Measurements from ENCODE around the gene MDFIC.
"Not testable (repeated sequence)": the region's sequence is repeated elsewhere in the genome, so short reads cannot be mapped to it uniquely, and the experiment has no call there.

Gene MDFIC, protein sequence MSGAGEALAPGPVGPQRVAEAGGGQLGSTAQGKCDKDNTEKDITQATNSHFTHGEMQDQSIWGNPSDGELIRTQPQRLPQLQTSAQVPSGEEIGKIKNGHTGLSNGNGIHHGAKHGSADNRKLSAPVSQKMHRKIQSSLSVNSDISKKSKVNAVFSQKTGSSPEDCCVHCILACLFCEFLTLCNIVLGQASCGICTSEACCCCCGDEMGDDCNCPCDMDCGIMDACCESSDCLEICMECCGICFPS

DNA sequence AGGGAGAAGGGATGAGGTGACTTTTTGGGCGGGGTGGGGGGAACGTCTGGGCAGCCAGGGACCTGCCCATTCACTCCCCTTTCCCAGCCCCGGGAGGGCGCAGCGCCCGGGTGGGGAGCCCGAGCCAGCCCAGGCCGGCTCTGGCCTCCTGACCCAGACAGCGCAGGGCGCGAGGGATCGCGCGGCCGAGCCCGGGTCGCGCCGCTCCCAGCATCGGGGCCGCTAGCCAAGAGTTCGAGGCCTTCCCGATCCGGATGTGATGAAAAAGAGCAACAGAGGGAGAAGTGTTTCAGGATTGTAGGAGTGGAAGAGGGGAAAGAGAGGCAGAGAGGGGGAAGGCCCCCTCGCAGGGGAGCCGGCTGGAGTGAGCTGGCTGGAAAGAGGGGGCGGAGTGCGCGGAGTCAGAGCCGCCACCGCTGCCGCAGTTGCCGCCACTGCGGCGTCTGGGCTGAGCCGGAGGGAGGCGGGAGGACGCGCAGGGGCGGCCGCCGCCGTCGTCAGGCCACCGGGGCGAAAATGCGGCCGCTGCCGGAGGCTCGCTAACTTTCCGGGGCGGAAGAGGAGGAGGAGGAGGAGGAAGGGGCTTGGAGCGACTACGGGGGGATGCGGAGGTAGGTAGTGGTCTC lies at the start of gene MDFIC:
TSS of gene MDFIC (plus strand) at position 69 of the 626 bp plus-strand sequence. CDS start 940 bp downstream, outside the sequence.
- peak; percentile 53 to 57 for DNase-seq

DNA sequence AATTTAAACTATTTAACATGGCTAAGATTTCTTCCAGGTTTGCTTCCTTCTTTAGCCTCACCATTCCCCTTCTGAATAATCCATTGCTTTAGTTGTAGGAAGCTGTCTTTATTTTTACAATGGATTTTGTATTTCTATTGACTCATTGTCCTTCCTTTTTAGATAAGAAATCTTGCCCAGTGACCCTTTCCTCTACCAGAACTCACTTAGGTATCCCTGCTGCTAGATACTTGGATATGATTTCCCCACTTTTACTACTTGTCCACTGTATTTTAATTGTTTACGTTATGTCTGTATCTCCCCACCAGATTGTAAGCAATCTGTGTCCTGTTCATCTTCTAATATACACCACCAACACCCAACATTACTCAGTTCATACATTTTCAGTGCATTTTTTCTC lies 47.7 kb upstream of the MDFIC start:
- DNase-seq: no peak

DNA sequence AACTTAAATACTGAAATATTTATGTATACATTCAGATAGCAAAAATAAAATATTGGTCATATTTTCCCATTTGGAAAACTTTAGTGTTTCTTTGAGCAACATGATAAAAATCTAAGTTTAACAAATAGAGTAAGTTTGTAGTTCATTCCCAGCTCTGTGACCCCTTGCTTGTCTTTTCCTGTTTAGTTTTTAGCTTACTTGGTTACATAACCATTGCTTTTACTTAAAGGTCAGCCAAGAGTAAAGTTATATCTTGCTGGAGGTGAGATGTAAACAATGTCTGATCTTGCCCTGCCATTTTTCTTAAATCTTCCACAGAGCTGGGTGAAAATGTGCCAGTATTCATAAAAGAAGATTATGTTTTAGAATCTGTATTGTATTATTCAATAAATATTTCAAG lies 46.7 kb upstream of the MDFIC start:
- DNase-seq: no peak

DNA sequence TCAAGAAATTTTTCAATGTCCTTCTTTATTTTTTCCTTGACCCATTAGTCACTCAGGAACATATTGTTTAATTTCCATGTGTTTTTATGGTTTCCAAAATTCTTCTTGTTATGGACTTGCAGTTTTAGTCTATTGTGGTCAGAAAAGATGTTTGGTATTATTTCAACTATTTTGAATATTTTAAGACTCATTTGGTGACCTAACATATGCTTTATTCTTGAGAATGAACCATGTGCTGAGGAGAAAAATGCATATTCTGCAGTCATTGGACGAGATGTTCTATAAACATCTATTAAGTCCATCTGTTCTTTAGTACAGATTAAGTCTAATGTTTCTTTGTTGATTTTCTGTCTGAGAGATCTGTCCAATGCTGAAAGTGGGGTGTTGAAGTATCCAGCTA lies 42.3 kb upstream of the MDFIC start:
- no peak for DNase-seq

DNA sequence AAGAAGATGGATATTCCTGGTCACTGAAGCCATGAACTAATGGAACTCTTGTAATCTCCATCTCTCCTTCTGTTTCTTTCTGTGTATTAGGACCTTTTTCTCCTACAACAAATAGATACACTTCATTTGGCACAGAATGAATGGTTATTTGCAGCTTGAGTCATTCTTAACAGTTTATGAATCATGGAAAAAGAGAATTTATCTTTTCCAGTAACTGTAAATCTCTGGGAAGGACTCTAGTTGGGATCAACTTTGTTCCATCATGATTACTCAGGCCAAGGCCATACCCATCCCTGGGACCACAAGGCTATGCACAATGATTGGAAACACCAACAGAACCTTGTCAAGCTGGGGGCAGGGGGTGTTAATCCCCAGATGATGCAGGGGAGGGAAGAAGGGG lies 36.1 kb upstream of the MDFIC start:
- DNase-seq: no peak

DNA sequence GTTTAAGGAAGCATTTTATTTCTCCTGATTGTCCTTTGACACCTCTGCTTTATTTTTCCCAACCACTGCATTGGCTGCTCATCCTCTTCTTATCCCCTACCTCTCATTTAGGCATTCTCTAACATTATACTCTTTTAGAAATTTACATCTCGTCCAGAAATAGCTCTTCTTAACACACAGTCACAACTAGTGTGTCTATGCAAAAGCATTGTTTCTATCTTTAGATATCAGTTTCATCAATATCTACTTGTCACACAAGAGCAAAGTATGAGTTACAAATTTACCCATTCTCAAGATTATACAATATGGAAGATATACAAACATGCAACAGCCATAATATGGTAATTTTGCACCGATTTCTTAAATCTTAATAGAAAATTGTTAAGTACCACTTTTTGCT lies 35.7 kb upstream of the MDFIC start:
- no peak for DNase-seq

DNA sequence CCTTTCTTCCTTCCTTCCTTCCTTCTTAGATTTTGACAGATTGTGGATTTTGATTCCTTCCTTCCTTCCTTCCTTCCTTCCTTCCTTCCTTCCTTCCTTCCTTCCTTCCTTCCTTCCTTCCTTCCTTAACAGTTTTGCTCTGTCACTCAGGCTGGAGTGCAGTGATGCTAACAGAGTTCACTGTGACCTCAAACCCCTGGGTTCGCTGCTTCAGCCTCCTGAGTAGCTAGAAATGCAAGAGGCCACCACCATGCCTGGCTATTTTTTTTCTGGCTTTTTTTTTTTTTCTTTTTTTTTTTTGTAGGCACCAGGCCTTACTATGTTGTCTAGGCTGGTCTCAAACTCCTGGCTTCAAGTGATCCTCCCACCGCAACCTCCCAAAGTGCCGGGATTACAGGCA lies 32.8 kb upstream of the MDFIC start:
- DNase-seq: not testable (repeated sequence)

DNA sequence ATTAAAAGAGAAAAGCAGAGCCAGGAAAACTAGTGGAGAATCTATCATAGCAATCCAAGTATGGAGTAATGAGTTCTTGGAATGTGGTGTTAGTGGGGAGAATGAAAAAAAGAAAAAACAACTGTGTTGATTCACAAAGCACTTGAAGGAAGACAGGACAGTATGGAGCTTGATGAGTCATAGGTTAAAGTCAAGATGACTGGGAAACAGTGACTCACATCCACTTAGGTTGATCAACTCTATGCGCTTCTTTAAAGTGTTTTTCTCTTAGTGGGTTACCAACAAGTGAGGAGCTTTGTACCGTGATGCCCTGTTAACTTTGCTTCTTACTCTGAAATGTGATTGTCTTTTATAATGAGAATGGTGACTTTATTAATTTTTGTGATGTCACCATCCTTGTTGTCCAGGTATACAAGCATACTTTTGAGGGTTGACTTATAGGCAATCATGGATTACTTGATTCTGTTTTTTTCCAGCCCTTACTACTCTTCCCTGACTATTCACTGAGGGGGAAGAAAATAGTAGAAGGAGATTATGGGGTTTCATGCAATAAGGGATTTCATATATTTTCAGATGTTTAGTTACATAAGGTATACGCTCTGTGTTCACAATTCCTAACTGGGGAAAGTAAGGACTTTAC lies 32.1 kb upstream of the MDFIC start:
- DNase-seq: peak; percentile 58 to 73

DNA sequence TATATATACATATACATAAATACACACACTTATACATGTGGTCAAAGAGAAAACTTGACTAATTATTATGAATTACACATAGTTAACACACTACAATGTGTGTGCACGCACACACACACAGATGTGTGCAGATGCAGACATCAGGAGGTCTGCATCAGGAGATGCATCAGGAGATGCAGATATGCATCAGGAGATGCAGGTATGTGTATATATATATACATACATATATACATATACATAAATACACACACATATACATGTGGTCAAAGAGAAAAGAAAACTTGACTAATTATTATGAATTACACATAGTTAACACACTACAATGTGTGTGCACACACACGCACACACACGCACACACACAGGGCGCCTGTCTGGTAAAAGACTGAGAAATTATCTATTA lies 31.3 kb upstream of the MDFIC start:
- DNase-seq: no peak

DNA sequence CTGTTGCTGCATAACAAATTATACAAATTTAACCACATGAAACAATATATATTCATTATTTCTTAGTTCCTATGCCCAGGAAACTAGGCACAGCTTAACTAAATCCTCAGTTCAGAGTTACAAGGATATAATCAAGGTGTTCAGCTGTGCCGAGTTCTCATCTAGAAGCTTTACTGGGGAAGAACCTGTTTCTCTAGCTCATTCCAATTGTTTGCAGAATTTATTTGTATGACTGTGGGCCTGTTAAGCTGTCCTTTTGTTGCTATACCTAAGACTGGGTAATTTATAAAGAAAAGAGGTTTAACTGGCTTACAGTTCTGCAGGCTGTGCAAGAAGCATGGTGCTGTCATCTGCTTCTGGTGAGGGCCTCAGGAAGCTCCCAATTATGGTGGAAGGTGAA lies 21.8 kb upstream of the MDFIC start:
- DNase-seq: no peak

DNA sequence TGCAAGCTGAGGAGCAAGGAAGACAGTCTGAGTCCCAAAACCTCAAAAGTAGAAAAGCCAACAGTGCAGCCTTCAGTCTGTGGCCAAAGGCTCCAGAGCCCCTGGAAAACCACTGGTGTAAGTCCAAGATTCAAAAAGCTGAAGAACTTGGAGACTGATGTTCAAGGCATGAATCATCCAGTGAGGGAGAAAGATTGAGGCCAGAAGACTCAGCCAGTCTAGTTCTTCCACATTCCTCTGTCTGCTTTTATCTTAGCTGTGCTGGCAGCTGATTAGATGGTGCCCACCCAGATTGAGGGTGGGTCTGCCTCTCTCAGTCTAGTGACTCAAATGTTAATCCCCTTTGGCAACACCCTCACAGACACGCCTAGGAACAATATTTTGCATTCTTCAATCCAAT lies 20.1 kb upstream of the MDFIC start:
- DNase-seq: no peak

DNA sequence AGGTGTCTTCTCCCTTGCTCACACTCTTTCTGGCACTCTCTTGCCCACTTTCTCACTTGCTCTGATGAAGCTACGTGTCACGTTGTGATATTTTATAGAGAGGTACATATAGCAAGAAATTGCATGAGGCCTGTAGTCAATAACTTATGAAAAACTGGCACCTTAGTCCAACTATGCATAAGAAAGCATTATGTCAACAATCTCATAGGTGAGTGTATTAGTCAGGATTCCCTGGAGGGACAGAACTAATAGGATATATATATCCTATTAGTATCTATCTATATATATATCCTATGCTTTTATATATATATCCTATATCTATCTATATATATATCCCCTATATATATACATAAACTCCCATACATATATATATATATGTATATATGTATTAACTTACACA lies 18.8 kb upstream of the MDFIC start:
- no peak for DNase-seq

DNA sequence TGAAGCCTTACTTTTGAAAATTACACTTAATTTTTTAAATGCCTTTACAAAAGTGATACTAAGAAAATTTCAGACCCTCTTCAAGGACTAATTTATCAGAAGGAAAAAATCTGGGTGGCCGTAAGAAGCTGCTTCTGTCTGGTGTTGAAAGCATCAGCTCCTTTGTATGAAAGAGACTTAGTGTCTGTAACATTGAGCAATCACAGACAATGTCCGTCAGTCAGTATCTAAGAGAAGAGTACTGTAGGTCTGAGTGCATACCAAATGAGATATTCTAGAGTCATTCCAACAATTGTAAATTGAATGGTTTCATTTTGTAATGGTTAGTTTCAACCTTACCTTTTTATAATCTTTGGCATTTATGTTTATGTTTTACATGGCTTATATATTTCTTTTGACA lies 11.1 kb upstream of the MDFIC start:
- DNase-seq: no peak

DNA sequence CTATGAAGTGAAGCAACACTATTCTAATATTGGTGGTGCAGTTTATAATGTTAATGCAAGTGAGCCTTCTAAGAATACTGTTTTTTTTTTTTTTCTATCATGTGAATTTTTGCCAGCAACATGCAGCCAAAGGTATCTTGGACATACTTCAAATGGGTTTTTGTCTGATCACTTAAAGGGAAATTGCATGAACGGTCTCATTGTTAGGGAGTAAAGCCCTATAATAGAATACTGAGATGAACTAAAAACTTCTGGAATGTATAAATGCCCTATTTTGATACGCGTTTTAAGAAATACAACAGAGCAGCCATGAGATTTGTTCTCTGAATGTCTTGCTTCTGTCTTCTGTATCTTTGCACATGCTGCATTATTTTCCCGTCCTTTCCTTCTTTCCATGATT lies 10.5 kb upstream of the MDFIC start:
- DNase-seq: no peak

DNA sequence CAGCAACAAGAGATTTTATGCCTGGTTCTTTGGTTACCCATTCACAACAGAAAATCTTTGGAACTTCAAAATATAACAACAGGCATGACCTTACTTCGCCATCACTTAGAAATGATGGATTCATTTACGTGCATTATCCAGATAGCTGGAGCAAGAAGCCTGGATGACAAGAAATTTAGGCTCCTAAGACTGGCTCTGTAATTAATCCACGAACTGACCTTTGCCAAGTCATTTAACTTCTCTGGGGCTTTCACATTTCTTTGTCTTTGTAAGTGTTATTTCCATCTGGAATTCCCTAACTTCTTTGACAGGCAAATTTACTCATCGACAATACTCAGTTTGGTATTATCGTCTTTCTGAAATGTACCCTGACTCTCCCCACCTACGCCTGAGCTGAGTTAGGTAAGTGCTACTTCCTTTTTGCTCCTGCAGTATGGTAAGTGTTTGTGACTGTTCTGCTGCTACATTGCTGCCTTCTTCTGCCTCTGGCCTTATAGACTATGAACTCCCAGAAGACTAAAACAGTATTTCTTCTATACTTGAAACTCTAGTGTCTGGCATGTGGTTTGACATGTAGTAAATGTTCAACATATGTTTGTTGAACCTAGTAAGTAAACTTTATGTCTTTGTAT lies 5.5 kb upstream of the MDFIC start:
- DNase-seq: peak; percentile 77 to 95

DNA sequence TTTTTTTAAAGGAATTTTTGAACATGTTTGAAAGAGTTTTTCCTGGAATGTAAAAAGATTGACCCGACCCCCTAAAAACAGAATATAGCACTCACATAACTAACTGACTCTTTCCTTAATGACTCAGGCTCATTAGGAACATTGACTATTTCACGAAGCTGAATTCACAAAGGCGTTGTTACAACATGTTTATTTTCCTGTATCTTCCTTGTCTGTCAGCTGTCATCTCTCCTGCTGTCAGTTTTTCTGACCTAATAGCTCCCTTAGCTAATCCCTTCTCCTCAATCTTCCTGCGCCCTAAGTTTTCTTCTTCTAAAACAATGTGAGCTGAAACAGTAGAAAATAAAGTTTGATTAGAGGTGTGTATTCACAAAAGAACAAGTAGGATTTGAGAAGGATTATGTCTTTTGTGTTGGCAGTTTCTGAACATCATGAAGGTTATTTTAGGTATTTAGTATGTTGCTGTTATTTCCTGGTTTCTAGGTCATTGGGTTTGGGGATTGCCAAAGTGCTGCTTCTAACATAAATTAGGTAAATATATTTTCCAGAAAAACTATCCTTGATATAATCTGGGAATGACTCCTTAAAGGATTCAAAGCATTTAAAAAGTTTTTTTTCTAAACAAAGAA lies 4.6 kb upstream of the MDFIC start:
- DNase-seq: peak; percentile 47 to 65

DNA sequence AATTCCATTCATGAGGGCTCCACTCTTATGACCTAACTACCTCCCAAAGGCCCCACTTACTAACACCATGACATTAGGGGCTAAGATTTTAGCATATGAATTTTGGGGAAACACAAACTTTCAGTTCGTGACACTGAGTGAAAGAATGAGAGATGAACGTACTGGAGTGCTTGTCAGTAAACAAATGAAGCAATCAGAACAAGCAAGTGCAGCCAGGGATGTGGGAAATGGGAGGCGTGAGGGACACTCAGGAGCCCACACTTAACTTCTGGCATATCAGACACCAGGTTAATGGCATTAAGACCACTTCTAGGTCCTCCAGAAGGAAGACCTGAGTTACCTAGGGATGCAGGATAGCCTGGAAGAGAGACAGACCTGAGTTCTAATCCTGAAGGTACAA lies 2.3 kb upstream of the MDFIC start:
- no peak for DNase-seq

DNA sequence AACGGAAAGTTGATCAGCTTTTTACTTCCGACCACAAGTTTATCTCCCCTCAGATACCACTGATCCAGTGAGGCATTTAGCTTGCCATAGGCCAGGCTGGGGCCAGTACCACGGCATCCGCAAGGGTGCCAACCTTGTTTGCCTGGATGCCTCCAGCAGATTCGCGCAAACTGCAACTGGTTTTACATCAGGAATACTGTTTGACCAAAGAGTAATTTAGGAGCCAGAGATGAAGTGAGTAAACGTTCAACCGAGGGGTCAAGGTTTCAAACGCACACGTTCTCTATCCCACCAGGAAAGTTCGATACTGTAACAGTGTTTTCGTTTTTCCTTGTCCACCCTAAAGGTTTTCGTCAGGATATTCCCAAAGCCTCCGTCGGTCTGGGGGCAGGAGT lies 266 bp upstream of the MDFIC start:
- no peak for DNase-seq

DNA sequence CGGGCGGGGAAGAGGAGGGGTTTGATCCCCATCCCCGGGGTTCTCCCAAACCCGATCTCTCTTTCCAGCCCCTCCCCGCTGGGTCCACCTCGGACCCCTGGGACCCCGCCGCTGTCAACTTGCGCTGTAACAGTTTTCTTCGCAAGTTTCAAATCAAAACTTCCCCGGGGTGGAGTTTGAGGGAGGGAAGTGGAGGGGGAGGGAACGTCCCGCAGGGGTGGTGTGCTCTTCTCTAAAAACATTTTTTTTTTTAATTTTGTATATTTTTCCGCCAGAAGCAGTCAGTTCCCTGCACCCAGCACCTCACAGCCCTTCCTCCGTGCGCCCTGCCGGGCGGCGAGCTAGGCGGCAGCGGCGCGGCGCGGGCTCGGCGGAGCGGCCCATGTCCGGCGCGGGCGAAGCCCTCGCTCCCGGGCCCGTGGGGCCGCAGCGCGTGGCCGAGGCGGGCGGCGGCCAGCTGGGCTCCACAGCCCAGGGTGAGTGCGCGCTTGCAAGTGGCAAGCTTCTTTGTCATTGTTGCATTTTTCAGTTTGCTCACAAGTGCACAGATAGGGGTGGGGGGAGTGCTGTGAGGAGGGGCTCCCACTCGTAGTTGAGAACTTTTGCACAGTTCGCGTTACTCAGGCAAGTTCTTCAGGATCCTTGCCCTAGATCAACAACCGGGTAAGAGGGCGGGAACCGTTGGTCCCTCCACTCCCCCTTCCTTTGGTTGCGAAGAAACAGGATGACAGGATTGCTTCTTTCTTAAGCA lies 933 bp downstream of the MDFIC start:
- DNase-seq: peak; percentile 69 to 80

DNA sequence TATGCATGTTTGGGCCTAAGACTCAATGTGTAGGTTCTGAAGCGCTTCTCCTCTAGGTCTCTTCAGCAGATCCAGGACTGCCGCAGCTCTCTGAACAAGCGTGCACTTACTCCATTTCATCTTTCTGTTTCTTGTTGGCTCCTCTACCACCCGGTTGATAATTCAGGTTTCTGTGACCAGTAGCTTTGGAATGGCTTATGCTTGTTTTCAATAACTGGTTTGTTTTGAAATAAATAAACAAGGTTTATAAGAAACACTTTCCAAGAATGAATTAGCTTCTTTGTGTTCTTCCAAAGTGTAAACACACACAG lies 1.5 kb downstream of the MDFIC start:
- DNase-seq: no peak

DNA sequence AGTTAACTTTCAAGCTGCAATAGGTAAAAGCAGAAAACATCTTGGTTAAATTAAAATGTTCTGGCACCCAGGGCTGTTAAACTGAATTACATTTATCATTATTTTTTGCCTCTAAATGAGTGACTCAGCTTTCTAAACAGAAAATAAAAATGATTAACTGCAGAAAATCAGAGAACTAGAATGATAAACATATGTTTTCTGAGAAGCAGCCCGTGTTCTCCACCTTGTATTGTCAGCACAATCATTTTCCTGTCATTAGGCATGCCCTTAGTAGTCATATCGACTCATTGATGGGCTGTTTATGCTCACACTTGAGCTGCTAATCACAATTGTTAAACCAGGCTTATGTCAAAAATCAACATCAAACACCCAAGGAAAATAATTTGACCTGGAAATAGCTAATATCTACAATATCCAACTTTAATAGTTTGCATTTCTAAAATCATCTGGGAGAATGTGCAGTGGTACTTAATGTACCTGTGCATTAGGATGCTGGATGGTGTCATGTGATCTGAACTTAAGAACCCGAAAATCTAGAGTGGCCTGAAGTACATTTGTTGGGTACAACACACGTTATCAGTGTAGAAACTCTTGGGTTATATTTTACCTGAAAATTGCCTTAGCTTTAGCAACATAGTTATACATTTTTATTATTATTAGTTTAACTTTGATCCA lies 2.3 kb downstream of the MDFIC start:
- DNase-seq: no peak

DNA sequence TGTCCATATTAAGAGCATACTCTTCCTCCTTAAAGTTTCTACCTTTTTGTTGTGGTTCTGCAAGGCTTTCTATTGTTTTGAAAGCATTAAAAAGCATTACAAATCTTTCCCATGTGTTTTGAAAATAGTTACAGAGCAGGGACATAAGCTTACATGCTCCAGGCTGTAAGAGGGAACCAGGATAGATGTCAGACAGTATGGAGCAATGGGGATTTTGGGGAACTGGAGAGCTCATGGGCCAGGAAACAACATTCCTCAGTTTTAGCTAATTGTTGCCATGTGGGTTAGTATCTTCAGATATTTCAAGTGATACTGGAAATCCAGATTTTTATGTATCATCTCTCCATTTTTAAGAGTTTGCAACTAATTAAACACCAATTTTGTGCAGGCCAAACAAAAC lies 3.5 kb downstream of the MDFIC start:
- peak; percentile 46 to 72 for DNase-seq
